C4-2B (cell line): ENCODE results near the gene ANAPC1.
A peak's percentile ranks its signal among the peaks of the same experiment; 100 is the strongest.

Experiments
- CTCF ChIP-seq: fragments of 450-650 bp; conservative IDR thresholded peaks from 2 replicates; pipeline ENCODE4 v1.5.1; 2017; ENCODE audit warnings: mild to moderate bottlenecking
- ZFX ChIP-seq: fragments of 450-650 bp; IDR thresholded peaks from 2 replicates; pipeline ENCODE4 v1.6.1; 2017

GRCh38 chr2:111883661-111884591 lies at the start of gene ANAPC1:
- TF ChIP-seq CTCF, result no peak; the same call in 1 of the 2 replicates
- TF ChIP-seq ZFX, result peak; percentile 90
